ENCODE measurements around the gene FAR1. TPM values are rescaled to one million over a fixed set of nuclear protein-coding genes. Genes with fewer than 3 reads are reported as not detected.

Gene FAR1
- polyA plus RNA-seq, 1 of the 3 experiments (the other 2 are of a cell fraction), result 29.0 TPM

DNA sequence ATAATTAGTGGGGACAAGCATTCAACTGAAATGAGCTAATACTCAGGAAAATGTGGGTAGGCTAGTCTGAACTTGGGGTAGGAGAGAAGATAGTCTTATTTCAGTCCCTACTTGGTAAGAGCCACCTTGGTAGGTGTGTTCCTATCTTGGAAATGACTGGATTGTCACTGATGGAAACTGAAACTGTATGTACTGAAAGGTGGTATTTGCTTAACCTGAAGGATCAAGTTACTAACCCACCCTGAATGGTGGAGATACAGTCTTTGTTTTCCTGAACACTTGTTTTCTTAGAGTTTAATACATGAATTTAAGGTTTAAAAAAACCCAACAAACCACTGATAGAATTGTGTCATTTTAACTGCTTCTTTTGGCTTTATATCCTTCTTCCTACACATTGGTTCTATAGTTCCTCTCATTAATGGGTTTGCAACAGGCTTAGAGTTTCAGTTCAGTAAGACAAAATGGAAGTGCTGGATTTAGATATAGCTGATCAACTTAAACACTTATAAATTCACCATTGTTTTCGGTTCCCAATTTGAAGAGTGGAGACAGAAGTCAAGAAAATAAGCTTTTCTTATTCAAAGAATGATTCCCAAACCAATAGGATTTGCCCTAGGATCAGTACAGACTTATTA lies 4.2 kb downstream of the FAR1 start:
- TF ChIP-seq ELF1 (IDR thresholded peaks at IDR 0.05) (no peak), TCF12 (IDR thresholded peaks at IDR 0.05) (no peak), JUND (IDR thresholded peaks at IDR 0.05) (no peak), TAF1 (IDR thresholded peaks at IDR 0.05; ENCODE audit: borderline replicate concordance, low read depth, low read length) (no peak)
- TF ChIP-seq, protein P1, sequence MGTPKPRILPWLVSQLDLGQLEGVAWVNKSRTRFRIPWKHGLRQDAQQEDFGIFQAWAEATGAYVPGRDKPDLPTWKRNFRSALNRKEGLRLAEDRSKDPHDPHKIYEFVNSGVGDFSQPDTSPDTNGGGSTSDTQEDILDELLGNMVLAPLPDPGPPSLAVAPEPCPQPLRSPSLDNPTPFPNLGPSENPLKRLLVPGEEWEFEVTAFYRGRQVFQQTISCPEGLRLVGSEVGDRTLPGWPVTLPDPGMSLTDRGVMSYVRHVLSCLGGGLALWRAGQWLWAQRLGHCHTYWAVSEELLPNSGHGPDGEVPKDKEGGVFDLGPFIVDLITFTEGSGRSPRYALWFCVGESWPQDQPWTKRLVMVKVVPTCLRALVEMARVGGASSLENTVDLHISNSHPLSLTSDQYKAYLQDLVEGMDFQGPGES (IDR thresholded peaks at IDR 0.05; ENCODE audit: low read depth, low read length), result no peak
- 100% methylated on average over 1 of the region's 1 CpG for WGBS (ENCODE audit: low lambda C conversion rate)
- ChIA-PET POLR2A (no interaction called here), CTCF (interaction anchor here (1.3 kb wide), 1 partner anchor 14 kb away, joined by 5 read pairs; no protein-coding TSS in a partner anchor)
- Histone ChIP-seq H4K20me1 (ENCODE audit: insufficient read depth) (peaks cover 80% of the 10 kb centered on the region), H2AFZ (ENCODE audit: low read depth) (no peak overlapping the region), H3K4me3 (ENCODE audit: low read depth in 2 of 2, low read length in 1 of 2) (no peak overlapping the region), H3K27ac (ENCODE audit: low read depth in 2 of 2, low read length in 1 of 2) (no peak overlapping the region), H3F3A (replicated peaks; ENCODE audit: insufficient read depth) (peaks cover 4% of the 10 kb centered on the region), H3K9me3 (no peaks in the 10 kb centered on the region), H3K4me1 (ENCODE audit: control insufficient read depth in 1 of 2, insufficient read depth in 2 of 2, low read depth in 1 of 2, low read length in 1 of 2) (peaks cover 15 to 19% of the 10 kb centered on the region in 2 experiments; a peak in 3 of 4 replicates), H3K9me2 (no peaks in the 10 kb centered on the region), H3K27me3 (ENCODE audit: insufficient read depth) (no peaks in the 10 kb centered on the region), H3K9ac (no peak overlapping the region), H3K79me2 (ENCODE audit: insufficient read depth) (peaks cover 88% of the 10 kb centered on the region), H3K36me3 (replicated peaks in 1 of 2; ENCODE audit: control insufficient read depth in 1 of 2, insufficient read depth in 2 of 2, low read length in 1 of 2) (peaks cover 0 to 4% of the 10 kb centered on the region in 2 experiments), H3K4me2 (no peak overlapping the region)
- no peak for DNase-seq

DNA sequence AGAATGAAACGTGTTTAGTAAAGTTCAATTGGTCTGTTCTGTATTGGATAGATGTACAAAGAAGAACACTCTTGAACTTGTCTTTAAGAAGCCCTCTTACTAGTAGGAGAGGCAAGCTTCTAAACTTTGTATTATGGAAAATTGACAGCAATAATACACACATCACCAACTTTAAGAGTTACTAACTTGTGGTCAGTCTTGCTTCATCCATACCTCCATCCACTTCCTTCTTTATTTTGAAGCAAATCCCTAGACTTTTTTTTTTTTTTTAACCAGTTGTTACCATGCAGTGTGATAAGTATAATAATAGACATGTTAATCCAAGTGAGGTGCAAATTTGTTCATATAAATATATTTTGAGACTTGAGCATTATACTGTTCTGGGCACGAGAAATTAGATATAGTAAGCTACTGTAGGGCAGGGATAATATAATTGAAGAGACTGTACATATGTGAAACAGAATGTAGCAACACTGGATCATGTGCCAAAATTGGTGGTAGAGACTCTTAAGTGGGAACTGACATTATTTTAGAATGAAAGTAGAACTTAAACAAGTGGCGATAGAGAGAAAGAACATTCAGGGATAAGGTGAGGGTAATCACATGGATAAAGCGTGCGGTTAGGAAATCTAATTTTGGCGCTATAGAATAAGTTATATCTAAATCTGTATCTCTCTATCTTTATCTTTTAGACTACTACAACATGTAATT lies 6.5 kb downstream of the FAR1 start:
- peaks cover 15% of the 10 kb centered on the region in 2 experiments; a peak in 3 of 4 replicates for H3K4me1 ChIP-seq (ENCODE audit: control insufficient read depth in 1 of 2, insufficient read depth in 2 of 2, low read depth in 1 of 2, low read length in 1 of 2)
- ChIA-PET POLR2A (no interaction called here), CTCF (interaction anchor here (1.0 kb wide), 1 partner anchor 20 kb away, joined by 3 read pairs; no protein-coding TSS in a partner anchor)
- H4K20me1 ChIP-seq (ENCODE audit: insufficient read depth), result peaks cover 94% of the 10 kb centered on the region
- no peak for DNase-seq
- WGBS (ENCODE audit: low lambda C conversion rate), result 90% methylated on average over 6 of the region's 6 CpGs
- peaks cover 100% of the 10 kb centered on the region for H3K79me2 ChIP-seq (ENCODE audit: insufficient read depth)
- H3K9me2 ChIP-seq, result no peaks in the 10 kb centered on the region
- 0 out of 2 replicates have a peak overlapping the region, but pooled peaks have one; percentile 6 for H3K4me2 ChIP-seq
- no peaks in the 10 kb centered on the region for H3K27me3 ChIP-seq (ENCODE audit: insufficient read depth)
- H3K9ac ChIP-seq, result no peak overlapping the region
- peaks cover 0 to 12% of the 10 kb centered on the region in 2 experiments for H3K36me3 ChIP-seq (replicated peaks in 1 of 2; ENCODE audit: control insufficient read depth in 1 of 2, insufficient read depth in 2 of 2, low read length in 1 of 2)
- H3K4me3 ChIP-seq (ENCODE audit: low read depth in 2 of 2, low read length in 1 of 2), result no peak overlapping the region
- TF ChIP-seq GATA2 (CRISPR knock-in tag; IDR thresholded peaks at IDR 0.05) (no peak), RFX5 (IDR thresholded peaks at IDR 0.05; ENCODE audit: low read length) (no peak), FOXM1 (IDR thresholded peaks at IDR 0.05; ENCODE audit: low read depth) (no peak), MEF2A (IDR thresholded peaks at IDR 0.05; ENCODE audit: borderline replicate concordance, low read depth) (no peak), TAF1 (IDR thresholded peaks at IDR 0.05; ENCODE audit: borderline replicate concordance, low read depth, low read length) (no peak), FOXJ3 (CRISPR knock-in tag; IDR thresholded peaks at IDR 0.05) (no peak)
- TF ChIP-seq, protein P2, sequence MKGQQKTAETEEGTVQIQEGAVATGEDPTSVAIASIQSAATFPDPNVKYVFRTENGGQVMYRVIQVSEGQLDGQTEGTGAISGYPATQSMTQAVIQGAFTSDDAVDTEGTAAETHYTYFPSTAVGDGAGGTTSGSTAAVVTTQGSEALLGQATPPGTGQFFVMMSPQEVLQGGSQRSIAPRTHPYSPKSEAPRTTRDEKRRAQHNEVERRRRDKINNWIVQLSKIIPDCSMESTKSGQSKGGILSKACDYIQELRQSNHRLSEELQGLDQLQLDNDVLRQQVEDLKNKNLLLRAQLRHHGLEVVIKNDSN (IDR thresholded peaks at IDR 0.05; ENCODE audit: borderline replicate concordance, low read depth), result no peak
- TF ChIP-seq, protein P3, sequence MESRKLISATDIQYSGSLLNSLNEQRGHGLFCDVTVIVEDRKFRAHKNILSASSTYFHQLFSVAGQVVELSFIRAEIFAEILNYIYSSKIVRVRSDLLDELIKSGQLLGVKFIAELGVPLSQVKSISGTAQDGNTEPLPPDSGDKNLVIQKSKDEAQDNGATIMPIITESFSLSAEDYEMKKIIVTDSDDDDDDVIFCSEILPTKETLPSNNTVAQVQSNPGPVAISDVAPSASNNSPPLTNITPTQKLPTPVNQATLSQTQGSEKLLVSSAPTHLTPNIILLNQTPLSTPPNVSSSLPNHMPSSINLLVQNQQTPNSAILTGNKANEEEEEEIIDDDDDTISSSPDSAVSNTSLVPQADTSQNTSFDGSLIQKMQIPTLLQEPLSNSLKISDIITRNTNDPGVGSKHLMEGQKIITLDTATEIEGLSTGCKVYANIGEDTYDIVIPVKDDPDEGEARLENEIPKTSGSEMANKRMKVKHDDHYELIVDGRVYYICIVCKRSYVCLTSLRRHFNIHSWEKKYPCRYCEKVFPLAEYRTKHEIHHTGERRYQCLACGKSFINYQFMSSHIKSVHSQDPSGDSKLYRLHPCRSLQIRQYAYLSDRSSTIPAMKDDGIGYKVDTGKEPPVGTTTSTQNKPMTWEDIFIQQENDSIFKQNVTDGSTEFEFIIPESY (IDR thresholded peaks at IDR 0.05; ENCODE audit: borderline replicate concordance, low read depth), result no peak
- TF ChIP-seq, protein P4, sequence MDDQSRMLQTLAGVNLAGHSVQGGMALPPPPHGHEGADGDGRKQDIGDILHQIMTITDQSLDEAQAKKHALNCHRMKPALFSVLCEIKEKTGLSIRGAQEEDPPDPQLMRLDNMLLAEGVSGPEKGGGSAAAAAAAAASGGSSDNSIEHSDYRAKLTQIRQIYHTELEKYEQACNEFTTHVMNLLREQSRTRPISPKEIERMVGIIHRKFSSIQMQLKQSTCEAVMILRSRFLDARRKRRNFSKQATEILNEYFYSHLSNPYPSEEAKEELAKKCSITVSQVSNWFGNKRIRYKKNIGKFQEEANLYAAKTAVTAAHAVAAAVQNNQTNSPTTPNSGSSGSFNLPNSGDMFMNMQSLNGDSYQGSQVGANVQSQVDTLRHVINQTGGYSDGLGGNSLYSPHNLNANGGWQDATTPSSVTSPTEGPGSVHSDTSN (IDR thresholded peaks at IDR 0.05), result no peak
- no peak overlapping the region for H2AFZ ChIP-seq (ENCODE audit: low read depth)
- H3K9me3 ChIP-seq, result no peaks in the 10 kb centered on the region
- H3F3A ChIP-seq (replicated peaks; ENCODE audit: insufficient read depth), result peaks cover 3% of the 10 kb centered on the region
- H3K27ac ChIP-seq (ENCODE audit: low read depth in 2 of 2, low read length in 1 of 2), result no peak overlapping the region

Measured in SK-N-SH (cell line).